NCI-H146 treated with DMSO at 0.1 percent for 48 hours (cell line): ENCODE results near the gene WDR48.
A peak's percentile ranks its signal among the peaks of the same experiment; 100 is the strongest.

Experiments
- DNase-seq: peaks from one replicate; lab custom pipeline; 2025; ENCODE audit not compliant: unreplicated experiment; lab: John Stamatoyannopoulos, UW

Gene WDR48

GRCh38 chr3:39101022-39101689 lies 49.3 kb downstream of the WDR48 start:
- no peak for DNase-seq

GRCh38 chr3:39102504-39103323 lies 50.9 kb downstream of the WDR48 start:
- DNase-seq, result no peak

DNA sequence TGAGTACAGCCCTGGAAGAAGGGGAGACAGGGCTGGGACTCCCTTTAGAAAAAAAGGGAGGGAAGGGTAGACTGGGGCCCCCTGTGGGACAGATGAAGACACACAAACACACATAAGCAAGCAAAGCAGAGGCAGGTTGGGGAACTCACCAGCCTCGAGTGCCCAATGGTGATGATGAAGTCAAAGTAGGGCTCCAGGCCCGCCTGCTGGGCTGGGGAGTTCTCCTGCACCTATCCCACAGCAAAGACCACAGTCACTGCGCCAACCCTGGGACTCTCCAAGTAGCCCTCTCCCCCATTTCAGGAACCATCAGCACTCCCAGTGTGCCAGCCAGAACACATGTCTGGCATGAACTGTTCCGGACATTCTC lies 51.5 kb downstream of the WDR48 start:
- no peak for DNase-seq

DNA sequence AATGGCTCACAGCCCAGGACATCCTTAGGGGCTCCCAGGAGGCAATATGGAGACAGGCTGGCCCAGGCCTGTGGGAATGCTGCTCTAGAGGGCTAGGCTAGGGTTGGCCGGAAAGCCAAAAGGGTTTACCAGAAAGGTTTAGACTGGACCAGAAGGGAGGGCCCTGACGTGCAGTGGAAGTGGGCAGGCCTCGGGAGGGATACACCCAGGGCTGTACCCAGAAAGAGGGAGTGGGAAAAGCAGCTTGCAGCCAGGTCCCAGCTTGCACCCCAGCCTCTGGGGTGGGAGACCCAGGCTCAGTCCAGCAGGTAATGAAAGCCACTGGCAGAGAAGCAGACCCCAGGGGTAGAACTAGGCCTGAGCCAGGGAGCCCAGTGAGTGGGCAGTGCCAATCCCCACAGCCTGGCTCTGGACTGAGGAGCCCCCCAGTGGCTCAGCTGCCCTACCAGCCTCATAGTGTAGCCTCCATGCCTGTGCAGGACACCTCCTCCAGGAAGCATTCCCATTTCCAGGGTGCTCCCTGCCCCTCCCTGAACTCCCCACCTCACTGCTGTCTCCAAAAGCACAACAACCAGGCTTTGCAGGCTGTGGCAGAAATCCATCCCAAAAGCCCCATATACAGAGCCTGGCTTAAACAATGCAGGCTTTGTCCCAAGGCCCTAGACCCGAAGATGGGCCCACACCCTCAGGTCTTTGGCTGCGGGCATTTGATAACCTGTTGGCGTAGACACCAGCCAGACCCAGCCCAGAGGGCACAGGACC lies 52.2 kb downstream of the WDR48 start:
- DNase-seq, result no peak

- no peak for DNase-seq
These were observed 53.3 kb downstream of the WDR48 start for GRCh38 chr3:39104961-39105686.

GRCh38 chr3:39105687-39106063 lies 53.9 kb downstream of the WDR48 start:
- DNase-seq, result no peak

DNA sequence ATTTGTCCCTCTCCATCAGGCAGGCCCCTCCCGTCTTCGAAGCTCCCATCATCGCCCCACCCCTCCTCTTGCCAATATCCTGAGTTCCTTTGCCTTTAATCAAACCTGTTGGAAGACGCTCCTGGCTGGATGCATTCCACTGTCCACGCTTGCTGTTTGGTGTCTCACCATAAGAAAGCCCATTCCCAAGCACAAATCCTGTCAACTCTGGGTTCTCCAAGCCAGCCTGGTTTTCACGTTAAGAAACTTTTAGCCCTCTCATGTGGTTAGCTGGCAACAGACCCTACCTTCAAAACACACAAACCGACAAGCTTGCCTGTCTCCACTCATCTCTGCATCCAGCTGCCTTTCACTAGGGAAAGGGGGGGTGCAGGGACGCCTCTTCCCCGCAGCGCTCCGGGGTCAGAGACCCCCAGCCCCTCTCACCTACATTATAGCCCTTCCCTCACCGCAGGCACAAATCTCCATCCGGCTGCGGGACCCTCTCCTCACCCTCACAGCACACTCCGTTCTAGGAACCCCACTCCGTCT lies 54.5 kb downstream of the WDR48 start:
- no peak for DNase-seq

GRCh38 chr3:39106851-39107387 lies 55.1 kb downstream of the WDR48 start:
- no peak for DNase-seq

- DNase-seq, result peak; percentile 12
These were observed 55.8 kb downstream of the WDR48 start, which contains the start of the genes GORASP1 and TTC21A for GRCh38 chr3:39107388-39108199. GORASP1 (minus strand) TSS chr3:39107627; CDS start chr3:39107541, 86 bp downstream. TTC21A (plus strand) TSS chr3:39107680; CDS start chr3:39107838, 158 bp downstream.

DNA sequence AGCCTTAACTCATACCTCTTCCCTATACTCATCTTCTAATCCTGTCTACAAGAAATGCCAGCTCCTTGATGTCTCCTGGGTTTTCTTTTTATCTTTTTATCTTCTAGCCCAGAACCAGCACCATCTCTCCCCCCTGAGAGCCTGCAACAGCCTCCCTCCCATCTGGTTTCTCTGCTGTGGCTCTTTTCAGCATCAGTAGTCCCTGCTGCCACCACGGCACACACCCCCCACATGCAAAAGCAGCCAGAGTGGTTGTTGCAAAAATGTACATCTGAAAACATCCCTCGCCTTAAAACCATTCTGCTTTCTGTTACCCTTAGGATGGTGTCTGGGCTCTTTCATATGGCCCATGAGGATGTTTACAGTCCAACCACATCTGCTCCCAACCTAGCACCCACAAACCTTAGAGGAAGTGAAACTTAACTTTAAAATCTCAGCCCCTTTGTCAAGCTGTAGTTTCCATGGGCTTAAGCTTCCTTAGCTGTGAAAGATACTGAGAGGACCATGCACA lies 56.4 kb downstream of the WDR48 start:
- no peak for DNase-seq

DNA sequence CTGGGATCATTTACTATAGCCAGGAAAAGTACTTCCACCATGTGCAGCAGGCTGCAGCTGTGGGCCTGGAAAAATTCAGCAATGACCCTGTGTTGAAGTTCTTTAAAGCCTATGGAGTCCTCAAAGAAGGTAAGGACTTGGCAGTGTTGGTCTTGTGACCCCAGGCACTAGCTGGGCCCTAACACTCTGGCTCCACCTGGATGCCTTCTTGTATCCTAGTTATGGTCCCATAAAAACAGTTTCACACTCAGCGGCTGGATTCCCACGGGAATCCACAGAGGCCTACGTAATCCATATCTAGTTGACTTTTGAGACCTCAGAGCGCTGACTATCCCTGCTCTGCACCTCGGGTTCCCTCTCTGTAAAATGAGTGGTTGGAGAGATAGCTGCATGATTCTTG lies 57.3 kb downstream of the WDR48 start:
- DNase-seq, result no peak

DNA sequence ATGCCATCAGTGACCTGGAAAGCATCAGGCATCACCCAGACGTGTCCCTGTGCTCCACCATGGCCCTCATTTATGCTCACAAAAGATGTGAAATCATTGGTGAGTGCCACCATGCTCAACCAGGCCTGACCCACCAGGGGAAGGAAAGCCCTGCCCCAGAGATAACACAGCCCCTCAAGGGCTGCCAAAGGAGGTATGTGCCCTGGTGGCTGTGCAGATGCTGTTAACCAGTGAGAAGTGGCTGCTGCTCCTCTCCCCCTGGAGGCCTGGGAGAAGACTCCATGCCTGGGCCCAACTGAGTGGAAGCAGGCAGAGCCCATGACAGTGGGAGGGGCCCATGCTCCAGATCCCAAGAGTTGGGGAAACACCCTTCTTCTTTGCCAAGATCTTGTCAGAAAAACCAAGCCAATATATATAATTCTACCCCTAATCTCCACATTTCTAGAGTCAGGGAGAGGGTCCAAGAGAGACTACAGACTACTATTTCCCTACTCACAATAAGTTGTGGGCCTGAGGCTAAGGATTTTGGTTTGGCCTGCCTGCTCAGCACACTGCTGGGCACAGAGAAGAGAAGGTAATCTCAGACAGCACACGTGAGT lies 58.3 kb downstream of the WDR48 start:
- DNase-seq, result no peak

DNA sequence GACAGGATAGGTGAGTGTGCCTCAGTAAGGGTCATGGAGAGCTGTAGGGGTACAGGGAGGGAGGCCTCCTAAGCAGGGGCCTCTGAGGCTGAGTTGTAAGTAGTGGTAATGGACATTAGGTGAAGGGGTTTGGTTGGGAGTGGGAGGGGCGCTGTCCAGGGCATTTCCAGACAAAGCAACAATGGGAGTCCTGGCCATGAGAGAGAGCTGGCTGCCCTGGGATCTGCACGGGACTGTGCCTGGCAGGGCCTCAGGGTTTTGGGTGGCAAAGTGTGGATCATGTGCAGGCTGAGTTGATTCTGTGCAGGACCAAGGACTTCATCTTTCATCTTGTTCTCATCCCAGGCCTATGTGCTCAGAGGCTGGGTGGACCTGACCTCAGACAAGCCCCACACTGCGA lies 60.3 kb downstream of the WDR48 start:
- no peak for DNase-seq

- DNase-seq, result no peak
These were observed 60.7 kb downstream of the WDR48 start for GRCh38 chr3:39112535-39112934.

DNA sequence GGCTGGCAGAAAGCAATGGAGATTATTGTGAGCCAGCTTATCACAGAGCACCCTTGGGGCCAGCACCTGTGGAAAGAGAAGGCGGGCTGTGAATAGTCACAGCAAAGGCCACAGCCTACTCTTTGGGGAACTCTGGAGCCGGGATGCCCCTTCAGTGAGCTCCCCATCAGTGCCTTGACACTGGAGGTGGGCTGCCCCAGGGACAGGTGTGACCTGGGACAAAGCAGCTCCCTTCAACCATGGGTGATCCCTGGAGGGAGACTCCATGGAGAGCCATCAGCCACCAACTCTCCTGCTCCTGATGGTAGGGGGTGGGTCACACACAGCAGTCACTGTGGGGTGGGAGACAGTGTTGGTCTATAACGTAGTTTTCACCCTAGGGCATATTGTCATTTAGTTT lies 61.5 kb downstream of the WDR48 start:
- no peak for DNase-seq

- DNase-seq, result no peak
These were observed 62.6 kb downstream of the WDR48 start for GRCh38 chr3:39114456-39114855.

GRCh38 chr3:39115870-39116269 lies 64.1 kb downstream of the WDR48 start:
- no peak for DNase-seq

- no peak for DNase-seq
These were observed 66.3 kb downstream of the WDR48 start for GRCh38 chr3:39118079-39118478.
